Parathyroid adenoma (tissue), 2 donors: ENCODE data around the gene TMOD3.
A peak's percentile ranks its signal among the peaks of the same experiment; 100 is the strongest.

ENCODE experiments used
- H2AFZ ChIP-seq: fragments of 300-600 bp; sonication (generic); one replicate; pipeline ENCODE4 v1.7.0; 2017; ENCODE audit warnings: antibody characterized with exemption, mild to moderate bottlenecking
- H3K27ac ChIP-seq: fragments of 300-600 bp; sonication (generic); one replicate; pipeline ENCODE4 v1.7.0; 2017
- H3K27me3 ChIP-seq: fragments of 300-600 bp; sonication (generic); one replicate; pipeline ENCODE4 v1.7.0; 2017; ENCODE audit warnings: low read length; ENCODE audit not compliant: control insufficient read depth, insufficient read depth
- H3K36me3 ChIP-seq: fragments of 300-600 bp; sonication (generic); one replicate; pipeline ENCODE4 v1.7.0; 2017; ENCODE audit warnings: low read length; ENCODE audit not compliant: control insufficient read depth, insufficient read depth
- H3K4me1 ChIP-seq: fragments of 300-600 bp; sonication (generic); one replicate; pipeline ENCODE4 v1.7.0; 2017; ENCODE audit warnings: control low read depth
- H3K4me2 ChIP-seq: fragments of 300-600 bp; sonication (generic); one replicate; pipeline ENCODE4 v1.7.0; 2017; ENCODE audit warnings: low read length
- H3K4me3 ChIP-seq: fragments of 300-600 bp; sonication (generic); one replicate; pipeline ENCODE4 v1.7.0; 2017; ENCODE audit warnings: low read depth, low read length
- H3K79me2 ChIP-seq: fragments of 300-600 bp; sonication (generic); one replicate; pipeline ENCODE4 v1.7.0; 2017; ENCODE audit warnings: control low read depth
- H3K9ac ChIP-seq: fragments of 300-600 bp; sonication (generic); one replicate; pipeline ENCODE4 v1.7.0; 2017; ENCODE audit warnings: mild to moderate bottlenecking
- H3K9me3 ChIP-seq: fragments of 300-600 bp; sonication (generic); one replicate; pipeline ENCODE4 v1.7.0; 2017; ENCODE audit warnings: low read length; ENCODE audit not compliant: control insufficient read depth
- CTCF ChIP-seq: fragments of 300-600 bp; sonication (generic); IDR thresholded peaks from one replicate; pipeline ENCODE4 v1.7.0; 2017; ENCODE audit warnings: antibody characterized with exemption, mild to moderate bottlenecking
- donor health status: primary hyperparathyroidism.

The TMOD3 gene

GRCh38 chr15:51816611-51817010, 12.8 kb upstream of the TMOD3 start:
- no peaks in the 10 kb centered on the region for H3K36me3 ChIP-seq
- H3K4me3 ChIP-seq = no peak overlapping the region
- no peaks in the 10 kb centered on the region for H3K9me3 ChIP-seq
- no peak overlapping the region for H3K27ac ChIP-seq
- no peak overlapping the region for H3K9ac ChIP-seq
- no peaks in the 10 kb centered on the region for H3K27me3 ChIP-seq
- H3K4me2 ChIP-seq = no peak overlapping the region
- no peak for TF ChIP-seq CTCF
- H3K79me2 ChIP-seq = no peaks in the 10 kb centered on the region
- H3K4me1 ChIP-seq = peaks cover 2% of the 10 kb centered on the region
- no peak overlapping the region for H2AFZ ChIP-seq

GRCh38 chr15:51818150-51818549, 11.3 kb upstream of the TMOD3 start:
- no peak overlapping the region for H3K9ac ChIP-seq
- no peak overlapping the region for H3K4me3 ChIP-seq
- no peaks in the 10 kb centered on the region for H3K79me2 ChIP-seq
- TF ChIP-seq CTCF = no peak
- H3K27ac ChIP-seq = no peak overlapping the region
- no peak overlapping the region for H3K4me2 ChIP-seq
- H3K9me3 ChIP-seq = no peaks in the 10 kb centered on the region
- no peaks in the 10 kb centered on the region for H3K36me3 ChIP-seq
- no peaks in the 10 kb centered on the region for H3K27me3 ChIP-seq
- peaks cover 1% of the 10 kb centered on the region for H3K4me1 ChIP-seq
- H2AFZ ChIP-seq = no peak overlapping the region

- no peak overlapping the region for H2AFZ ChIP-seq
- H3K36me3 ChIP-seq = no peaks in the 10 kb centered on the region
- H3K9ac ChIP-seq = no peak overlapping the region
- H3K79me2 ChIP-seq = peaks cover 3% of the 10 kb centered on the region
- H3K27ac ChIP-seq = no peak overlapping the region
- no peak for TF ChIP-seq CTCF
- no peak overlapping the region for H3K4me3 ChIP-seq
- no peaks in the 10 kb centered on the region for H3K27me3 ChIP-seq
- H3K4me2 ChIP-seq = no peak overlapping the region
- no peaks in the 10 kb centered on the region for H3K9me3 ChIP-seq
- no peaks in the 10 kb centered on the region for H3K4me1 ChIP-seq
Measured at GRCh38 chr15:51825698-51826097, 3.8 kb upstream of the TMOD3 start.

- Histone ChIP-seq H3K27ac (peak overlapping the region; percentile 82), H3K79me2 (peaks cover 20% of the 10 kb centered on the region), H2AFZ (peak overlapping the region; percentile 85), H3K9ac (no peak overlapping the region), H3K9me3 (no peaks in the 10 kb centered on the region), H3K27me3 (no peaks in the 10 kb centered on the region), H3K36me3 (no peaks in the 10 kb centered on the region), H3K4me3 (peak overlapping the region; percentile 83), H3K4me1 (no peaks in the 10 kb centered on the region), H3K4me2 (peak overlapping the region; percentile 79)
- no peak for TF ChIP-seq CTCF
Measured at GRCh38 chr15:51828621-51829375, 655 bp upstream of the TMOD3 start.

- no peak for TF ChIP-seq CTCF
- Histone ChIP-seq H3K4me3 (peak overlapping the region; percentile 83), H3K27me3 (no peaks in the 10 kb centered on the region), H3K4me2 (peak overlapping the region; percentile 79), H3K79me2 (peaks cover 20% of the 10 kb centered on the region), H3K27ac (peak overlapping the region; percentile 82), H3K4me1 (no peaks in the 10 kb centered on the region), H3K9me3 (no peaks in the 10 kb centered on the region), H2AFZ (peak overlapping the region; percentile 85), H3K36me3 (no peaks in the 10 kb centered on the region), H3K9ac (no peak overlapping the region)
Measured at GRCh38 chr15:51830276-51830806, 888 bp downstream of the TMOD3 start.
